Activated CD8-positive, alpha-beta memory T cell treated with anti-CD3 and anti-CD28 coated beads, Interleukin-2, amount 50 U/mL, for 1 hour (primary cell): Measurements from ENCODE around the gene TCTN2.

Experiments
- DNase-seq: peaks from one replicate; pipeline ENCODE4 v3.0.0-alpha.2; 2020; ENCODE audit errors: extremely low read depth

Gene TCTN2

DNA sequence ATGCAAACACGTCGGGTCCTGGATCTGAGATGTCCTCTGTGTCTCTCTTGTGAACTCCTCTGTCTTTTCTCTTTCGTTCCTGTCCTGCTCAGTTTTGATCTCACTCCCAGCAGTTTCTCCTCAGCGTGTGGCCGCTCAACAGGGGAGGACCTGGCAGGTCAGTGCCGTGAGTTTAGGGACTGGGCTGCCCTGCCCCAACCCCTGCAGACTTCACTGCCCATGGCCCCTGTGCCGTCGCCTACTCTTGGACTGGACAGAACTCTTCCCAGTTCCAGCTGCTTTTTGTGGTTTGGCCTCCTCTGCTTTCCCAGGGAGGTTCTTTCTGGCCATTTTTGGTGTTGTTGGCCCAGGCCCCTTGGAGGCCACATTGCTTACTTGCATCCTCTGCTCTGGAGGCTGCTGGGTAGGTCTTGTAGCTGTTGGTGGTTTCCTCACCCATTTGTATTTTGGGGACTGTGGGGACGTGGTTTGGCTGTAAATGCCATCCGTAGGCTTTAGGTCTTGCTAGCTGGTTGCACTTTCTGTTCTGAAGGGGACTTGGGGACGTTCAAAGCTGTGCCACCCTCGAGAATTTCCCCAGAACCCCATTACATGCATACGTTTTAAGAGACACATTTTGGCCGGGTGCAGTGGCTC is 71.1 kb downstream of the TCTN2 start:
- no peak for DNase-seq

DNA sequence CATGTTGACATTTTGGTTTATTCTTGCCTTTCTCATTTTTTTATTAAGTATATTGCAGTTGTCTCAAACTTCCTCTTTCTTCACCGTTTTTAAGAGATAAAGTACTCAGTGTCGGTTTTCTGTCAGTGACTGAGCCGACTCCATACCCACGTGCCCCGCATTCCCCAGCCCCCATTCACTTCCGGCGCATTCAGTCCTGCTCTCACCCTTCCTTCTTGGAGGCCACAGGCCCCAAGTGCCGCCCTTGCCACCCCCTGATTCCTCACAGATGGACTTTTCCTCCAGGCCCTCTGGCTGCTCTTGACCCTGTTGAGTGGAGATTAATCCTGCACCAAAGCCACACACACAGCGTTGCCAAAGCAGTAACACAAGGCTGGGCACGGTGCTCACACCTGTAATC is 72.1 kb downstream of the TCTN2 start:
- no peak for DNase-seq

DNA sequence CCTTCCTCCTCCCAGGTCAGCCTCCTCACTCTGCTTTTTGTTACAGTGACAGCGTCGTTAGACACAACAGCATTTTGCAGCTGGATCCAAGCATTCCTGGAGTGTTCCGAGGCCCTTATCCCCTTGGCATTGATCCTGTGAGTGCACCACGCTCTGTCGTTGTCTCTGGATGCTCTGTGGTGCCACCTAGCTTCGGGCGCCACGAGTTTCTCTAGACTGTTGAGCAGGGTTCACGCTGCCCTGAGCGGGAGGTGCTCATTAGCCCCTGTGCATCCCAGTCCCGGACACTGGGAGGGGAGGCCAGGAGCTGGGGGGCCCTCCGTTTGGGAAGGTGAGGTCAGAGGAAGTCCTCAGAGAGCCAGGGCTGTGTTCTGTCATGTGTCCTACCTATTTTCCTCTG is 73.9 kb downstream of the TCTN2 start:
- DNase-seq = no peak

DNA sequence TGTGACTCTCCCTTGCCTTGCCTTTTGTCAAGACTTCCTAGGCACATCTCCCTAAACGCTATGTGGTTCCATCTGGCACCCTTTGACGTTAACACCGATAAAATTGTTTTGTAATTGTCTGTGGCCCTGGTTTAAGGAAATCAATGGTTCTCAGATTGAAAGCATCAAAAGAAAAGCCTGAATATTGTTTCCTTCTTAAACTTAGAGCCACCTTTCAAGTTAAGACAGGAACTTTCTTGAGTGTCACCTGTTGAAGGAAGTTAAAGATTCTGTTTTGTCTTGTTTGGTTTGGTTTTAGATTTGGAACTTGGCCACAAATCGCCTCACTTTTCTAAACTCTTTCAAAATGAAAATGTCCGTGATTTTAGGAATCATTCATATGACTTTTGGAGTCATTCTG is 76.4 kb downstream of the TCTN2 start:
- no peak for DNase-seq

DNA sequence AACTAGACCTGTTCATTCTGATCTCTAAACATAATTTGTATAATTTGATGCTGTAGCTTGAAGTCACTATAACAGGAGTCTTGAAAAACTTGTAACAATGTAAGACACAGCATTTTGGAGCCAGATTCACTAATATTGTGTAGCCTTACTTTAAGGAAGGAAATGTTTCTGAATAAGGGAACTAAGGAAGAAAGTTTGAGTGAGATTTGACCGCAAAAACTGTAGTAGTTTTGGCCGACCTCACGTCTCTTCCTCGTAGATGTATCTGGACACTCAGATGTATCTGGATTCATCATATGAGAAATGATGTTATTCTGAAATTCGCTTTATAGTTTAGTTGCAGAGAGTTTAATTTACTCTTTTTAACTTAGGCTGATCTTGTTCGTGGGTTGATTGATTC is 77.2 kb downstream of the TCTN2 start:
- no peak for DNase-seq

DNA sequence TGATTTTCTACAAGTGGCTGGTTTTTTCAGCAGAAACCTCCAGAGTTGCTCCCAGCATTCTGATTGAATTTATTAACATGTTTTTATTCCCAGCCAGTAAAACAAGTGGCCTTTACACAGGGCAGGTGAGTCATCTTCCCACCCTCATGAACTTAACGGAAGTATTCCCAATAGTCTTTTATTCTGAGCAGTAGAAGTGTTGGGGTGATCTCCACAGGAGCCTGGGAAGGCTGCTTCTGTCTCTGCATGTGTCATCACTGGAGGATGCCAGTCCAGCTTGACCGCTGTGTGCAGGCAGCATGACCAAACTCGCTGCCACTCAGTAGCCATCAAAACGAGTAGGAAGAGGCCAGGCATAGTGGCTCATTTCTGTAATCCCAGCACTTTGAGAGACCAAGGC is 77.7 kb downstream of the TCTN2 start:
- DNase-seq = no peak

DNA sequence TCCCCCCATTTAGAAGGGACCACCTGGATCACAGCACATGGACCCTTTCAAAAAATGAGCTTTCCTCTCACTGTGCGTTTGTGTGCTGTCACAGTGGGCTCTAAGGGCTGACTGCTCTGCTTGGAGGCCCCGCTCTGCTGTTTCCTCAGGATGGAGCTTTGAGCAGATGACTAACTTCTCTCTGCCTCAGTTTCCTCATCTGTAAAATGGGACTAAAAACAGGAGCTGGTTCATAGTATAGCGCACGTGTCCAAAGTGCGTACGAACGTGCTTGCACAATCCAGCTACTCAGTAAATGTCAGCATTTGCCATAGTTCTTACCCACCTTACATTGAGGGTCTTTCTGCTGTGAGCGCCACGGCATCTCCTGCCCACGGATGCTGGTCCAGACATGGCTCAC is 78.4 kb downstream of the TCTN2 start:
- no peak for DNase-seq

DNA sequence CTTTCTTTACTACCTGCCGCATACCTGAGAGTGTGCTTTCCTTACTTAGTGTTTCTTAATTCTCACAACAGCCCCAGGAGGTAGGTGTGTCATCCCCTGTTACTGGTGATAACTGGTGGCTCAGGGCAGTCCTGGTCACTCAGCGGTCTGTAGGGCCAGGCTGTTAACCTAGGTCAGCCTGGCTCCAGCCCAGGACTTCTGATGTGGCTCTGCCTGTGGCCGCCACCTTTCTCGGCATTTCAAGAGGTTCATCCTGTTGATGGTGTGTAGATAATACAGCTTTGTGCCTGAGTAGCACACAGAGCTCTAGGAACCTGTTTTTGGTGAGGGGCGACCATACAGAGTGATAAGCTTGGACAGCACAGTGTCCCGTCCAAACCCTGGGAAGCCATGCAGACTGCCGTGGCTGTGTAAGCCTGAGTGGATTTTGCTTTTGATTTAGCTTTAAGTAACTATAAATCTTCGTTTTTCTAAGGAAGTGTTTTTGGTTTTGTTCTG is 79.3 kb downstream of the TCTN2 start:
- DNase-seq = no peak

DNA sequence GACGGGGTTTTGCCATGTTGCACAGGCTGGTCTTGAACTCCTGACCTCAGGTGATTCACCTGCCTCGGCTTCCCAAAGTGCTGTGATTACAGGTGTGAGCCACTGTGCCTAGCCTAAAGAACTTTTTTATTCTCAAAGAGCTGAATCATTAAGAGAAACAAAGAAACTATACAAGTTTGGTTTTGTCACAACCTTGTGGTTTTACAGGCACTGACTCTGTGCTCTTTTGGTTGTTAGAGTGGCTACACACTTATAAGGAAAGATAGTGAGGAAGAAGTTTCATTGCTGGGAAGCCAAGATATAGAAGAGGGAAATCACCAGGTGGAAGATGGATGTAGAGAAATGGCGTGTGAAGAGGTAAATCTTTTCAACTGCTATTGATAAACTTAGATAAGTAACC is 81.1 kb downstream of the TCTN2 start:
- no peak for DNase-seq

DNA sequence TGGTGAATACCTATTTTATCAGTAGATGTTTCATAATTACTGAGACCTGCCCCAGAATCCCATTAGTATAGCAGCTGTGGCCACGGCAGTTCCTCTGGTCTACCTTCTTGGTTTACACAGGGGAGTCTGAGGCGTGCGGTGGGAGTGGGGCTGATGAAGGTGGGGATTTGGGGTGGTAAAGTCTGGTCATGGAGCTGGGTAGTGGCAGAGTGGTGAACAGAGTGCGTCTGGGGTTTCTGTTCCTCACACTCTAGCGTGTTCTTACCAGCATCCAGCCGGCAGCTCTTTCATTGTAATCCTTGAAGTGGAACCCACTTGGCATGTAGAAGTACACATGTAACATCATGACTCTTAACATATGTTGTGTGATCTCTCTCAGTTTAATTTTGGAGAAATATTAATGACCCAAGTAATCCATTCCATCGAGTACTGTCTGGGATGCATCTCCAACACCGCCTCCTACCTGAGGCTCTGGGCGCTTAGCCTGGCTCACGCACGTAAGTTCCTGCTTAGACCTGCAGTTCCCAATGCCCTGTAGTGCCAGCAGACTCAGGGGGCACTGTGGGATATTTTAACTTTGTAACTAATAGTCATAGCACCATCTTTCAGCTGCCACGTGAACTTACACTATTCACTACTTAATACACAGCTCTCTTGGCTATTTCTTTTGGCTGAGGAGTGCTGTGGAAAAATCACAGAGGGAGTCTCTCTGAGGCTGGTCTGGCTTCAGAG is 83.3 kb downstream of the TCTN2 start:
- no peak for DNase-seq

DNA sequence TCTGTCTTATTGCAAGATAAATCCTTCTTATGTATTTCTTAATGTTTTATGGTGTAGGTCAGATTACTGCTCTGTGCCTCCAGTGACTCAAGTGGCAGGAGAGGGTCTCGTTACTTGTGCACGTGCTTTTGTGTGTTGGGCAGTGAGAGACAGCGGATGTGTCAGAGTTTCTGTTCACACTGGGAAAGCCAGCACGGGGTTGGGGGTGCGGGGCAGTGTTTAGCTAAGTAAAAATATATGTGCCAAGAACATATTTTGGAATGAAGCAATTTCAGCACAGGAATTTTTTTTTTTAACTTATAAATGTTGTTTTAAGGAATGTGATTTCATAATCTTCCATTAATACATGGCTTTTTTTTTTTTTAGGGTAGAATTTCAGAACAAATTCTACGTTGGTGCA is 86.6 kb downstream of the TCTN2 start:
- no peak for DNase-seq
